Choroid plexus epithelial cell (primary cell): Measurements from ENCODE around the gene RALGAPA1.
"Not testable (repeated sequence)": the region's sequence is repeated elsewhere in the genome, so short reads cannot be mapped to it uniquely, and the experiment has no call there.

Experiments
- DNase-seq: peaks from one replicate; pipeline ENCODE4 v3.0.0-alpha.2; 2010; ENCODE audit warnings: low read depth
- H3K4me3 ChIP-seq: 2 replicates; pipeline ENCODE4 v1.5.1; 2011; ENCODE audit warnings: low read depth, mild to moderate bottlenecking, control low read depth, low read length, moderate library complexity
- TF ChIP-seq, protein P1 (sequence below): conservative IDR thresholded peaks from 2 replicates; pipeline ENCODE4 v1.5.1; 2011; ENCODE audit warnings: low read depth, mild to moderate bottlenecking, control low read depth, inconsistent platforms, low read length, moderate library complexity

RALGAPA1 gene

DNA sequence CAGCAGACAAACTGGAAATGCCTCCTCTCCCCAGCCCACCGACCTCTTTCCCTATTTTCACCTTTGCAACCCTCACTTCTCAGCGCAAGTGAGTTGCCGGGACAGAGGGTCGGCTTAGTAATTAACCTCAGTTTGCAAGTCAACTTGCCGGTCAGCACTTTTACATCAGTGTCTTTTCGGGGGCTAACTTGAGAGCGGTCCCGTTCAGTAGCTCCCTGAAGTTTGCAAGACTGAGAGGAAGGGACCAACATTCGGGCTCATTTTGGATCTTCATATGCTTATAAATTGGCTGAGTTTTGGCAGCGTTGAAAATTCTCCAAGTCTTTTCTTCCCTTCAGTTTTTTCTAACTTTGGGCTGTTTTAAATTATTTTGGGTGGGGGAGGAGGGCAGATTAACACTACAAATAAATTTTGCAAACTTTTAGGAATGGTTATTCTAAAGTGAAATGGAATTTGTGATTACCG, 17.9 kb upstream of the RALGAPA1 start:
- peak; percentile 38 for DNase-seq
- TF ChIP-seq, protein P1, sequence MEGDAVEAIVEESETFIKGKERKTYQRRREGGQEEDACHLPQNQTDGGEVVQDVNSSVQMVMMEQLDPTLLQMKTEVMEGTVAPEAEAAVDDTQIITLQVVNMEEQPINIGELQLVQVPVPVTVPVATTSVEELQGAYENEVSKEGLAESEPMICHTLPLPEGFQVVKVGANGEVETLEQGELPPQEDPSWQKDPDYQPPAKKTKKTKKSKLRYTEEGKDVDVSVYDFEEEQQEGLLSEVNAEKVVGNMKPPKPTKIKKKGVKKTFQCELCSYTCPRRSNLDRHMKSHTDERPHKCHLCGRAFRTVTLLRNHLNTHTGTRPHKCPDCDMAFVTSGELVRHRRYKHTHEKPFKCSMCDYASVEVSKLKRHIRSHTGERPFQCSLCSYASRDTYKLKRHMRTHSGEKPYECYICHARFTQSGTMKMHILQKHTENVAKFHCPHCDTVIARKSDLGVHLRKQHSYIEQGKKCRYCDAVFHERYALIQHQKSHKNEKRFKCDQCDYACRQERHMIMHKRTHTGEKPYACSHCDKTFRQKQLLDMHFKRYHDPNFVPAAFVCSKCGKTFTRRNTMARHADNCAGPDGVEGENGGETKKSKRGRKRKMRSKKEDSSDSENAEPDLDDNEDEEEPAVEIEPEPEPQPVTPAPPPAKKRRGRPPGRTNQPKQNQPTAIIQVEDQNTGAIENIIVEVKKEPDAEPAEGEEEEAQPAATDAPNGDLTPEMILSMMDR = no peak
- peak overlapping the region; percentile 99 for H3K4me3 ChIP-seq

DNA sequence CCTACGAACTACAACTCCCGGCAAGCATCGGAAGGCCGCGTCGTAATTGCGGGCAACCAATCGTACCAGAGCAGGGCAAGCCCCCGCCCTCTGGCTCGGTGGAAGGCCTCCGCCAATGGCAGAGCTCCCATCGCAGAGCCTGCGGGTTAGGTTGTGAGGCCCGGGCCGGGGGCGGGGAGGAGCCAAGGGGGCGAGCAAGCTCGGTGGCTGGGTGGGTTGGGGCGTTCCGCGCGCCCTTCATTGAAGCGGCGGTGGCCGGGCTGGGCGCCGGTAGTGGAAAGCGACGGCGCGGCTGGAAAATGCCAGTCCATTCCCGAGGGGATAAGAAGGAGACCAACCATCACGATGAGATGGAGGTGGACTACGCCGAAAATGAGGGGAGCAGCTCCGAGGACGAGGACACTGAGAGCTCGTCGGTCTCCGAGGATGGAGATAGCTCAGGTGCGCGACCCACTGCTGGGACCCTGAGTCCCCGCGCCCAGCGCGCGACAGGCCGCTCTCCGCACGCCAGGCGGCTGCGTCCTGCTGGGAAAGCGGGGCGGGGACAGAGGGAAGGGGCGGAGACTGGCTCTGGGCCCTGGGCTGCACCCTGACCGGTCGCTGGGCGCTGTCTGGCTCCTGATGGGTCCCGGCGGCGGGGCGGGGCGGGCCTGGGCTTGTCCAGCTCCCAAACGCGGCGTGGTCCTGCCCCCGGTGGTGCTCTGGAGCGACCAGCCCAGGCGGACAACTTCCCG, 17.3 kb upstream of the RALGAPA1 start, which contains the start of gene BRMS1L:
TSS of gene BRMS1L (plus strand) at position 121 of the 734 bp plus-strand sequence. CDS start at position 300, 179 bp downstream.
- TF ChIP-seq, protein P1 = no peak
- DNase-seq = peak; percentile 100
- H3K4me3 ChIP-seq = peak within 1 kb of the TSS; percentile 99

DNA sequence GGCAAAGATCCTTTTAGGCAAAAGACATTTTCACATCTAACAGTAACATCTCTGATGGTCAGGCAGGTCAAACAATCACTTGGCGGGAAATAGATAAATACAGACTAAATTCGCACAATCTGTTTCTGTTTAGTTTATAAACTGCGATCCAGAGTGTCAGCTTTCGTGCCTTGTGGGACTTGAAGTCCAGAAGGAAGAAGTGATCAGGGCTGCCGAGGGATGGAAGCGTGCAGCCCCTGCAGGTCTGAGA, 16.8 kb upstream of the RALGAPA1 start:
- TF ChIP-seq, protein P1 = no peak
- peak overlapping the region; percentile 99 for H3K4me3 ChIP-seq
- no peak for DNase-seq

DNA sequence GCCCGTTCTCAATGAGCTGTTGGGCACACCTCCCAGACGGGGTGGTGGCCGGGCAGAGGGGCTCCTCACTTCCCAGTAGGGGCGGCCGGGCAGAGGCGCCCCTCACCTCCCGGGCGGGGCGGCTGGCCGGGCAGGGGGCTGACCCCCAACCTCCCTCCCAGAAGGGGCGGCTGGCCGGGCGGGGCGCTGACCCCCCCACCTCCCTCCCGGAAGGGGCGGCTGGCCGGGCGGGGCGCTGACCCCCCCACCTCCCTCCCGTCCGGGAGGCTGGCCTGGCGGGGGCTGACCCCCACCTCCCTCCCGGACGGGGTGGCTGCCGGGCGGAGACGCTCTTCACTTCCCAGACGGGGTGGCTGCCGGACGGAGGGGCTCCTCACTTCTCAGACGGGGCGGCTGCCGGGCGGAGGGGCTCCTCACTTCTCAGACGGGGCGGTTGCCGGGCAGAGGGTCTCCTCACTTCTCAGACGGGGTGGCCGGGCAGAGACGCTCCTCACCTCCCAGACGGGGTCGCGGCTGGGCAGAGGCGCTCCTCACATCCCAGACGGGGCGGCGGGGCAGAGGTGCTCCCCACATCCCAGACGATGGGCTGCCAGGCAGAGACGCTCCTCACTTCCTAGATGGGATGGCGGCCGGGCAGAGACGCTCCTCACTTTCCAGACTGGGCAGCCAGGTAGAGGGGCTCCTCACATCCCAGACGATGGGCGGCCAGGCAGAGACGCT, 15.5 kb upstream of the RALGAPA1 start:
- H3K4me3 ChIP-seq, DNase-seq: not testable (repeated sequence)

DNA sequence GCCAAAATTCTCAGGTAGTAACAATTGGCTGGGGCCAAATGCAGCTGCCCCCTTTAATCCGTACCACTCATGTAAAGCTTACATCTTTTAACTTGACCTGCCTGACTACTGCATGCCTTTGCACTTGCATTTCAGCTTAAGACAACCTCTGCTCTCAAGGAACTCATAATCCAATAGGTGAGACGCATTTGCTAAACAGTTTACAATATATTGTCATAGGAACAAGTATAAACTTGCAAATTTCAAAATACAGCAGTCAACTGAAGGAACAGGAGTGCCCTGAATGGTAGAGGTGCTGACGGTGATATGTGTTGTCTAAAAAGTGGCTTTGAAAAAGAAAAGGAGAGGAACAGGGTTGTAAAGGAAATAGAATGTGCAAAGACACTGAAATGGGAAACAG, 13.4 kb upstream of the RALGAPA1 start:
- H3K4me3 ChIP-seq = no peak overlapping the region
- no peak for DNase-seq

DNA sequence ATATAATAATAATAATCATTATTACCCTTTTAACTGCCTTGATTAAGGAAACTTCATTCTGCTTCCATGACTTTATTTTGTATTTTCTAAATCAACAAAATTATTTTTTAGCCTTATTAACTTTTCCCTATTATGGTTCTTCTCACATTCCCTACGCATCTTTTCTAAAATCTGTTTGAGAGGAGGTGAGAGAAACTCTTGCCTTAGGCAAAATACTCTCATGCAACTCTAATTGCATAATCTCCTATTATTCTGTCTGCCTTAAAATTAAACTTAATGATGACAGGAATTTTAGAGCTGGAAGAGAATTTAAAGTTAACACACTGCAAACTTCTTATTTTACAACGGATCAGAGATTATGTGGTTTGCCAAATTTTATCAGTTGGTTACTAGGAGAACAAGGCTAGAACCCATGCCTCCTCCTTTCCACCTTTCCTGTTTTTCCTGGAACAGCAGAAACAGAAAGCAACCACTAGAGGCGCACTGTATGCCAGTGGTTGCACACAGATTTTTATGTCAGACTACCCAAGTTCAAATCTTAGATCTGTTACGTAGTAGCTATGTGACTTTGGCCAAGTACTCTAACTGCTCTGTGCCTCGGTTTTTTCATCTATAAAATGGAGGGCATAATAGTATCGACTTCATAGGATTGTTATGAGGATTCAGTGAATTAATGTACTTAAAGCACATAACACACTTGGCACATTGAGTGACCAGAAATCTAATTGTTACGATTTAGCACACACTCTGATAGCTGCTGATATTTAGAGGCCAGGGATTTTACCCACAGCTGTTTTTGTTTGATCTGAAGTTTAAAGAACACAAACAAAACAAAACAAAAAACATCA, 12.7 kb upstream of the RALGAPA1 start:
- TF ChIP-seq, protein P1 = peak; percentile 86
- no peak overlapping the region for H3K4me3 ChIP-seq
- peak; percentile 64 for DNase-seq

More for the DNA sequence above, 13.4 kb upstream of the RALGAPA1 start:
- TF ChIP-seq, protein P1 = no peak
